Non-pigmented ciliary epithelial cell (primary cell): ENCODE measurements around the gene DENND2A.
"Not testable (repeated sequence)": the region's sequence is repeated elsewhere in the genome, so short reads cannot be mapped to it uniquely, and the experiment has no call there.

Source experiments
- DNase-seq: peaks from one replicate; pipeline ENCODE4 v3.0.0-alpha.2; 2010; ENCODE audit warnings: low read depth

The DENND2A gene

DNA sequence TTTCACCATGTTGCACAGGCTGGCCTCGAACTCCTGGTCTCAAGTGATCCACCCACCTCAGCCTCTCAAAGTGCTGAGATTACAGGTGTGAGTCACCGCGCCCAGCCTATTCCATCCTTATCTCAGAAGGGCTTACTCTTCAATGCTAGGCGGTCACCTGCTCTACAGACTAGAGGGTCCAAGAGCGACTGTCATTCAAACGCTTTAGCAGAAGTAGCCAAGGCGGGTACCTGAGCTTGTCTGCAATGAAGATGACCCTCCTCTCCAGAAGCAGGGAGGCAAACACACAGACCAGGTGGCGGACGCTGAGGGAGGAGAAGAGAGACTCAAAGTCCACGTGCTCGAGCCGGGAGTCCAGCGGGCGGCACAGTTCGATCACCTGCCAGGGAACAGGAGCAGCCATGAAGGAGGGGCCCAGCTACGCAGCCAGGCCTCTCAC lies 96.2 kb downstream of the DENND2A start:
- DNase-seq = no peak

DNA sequence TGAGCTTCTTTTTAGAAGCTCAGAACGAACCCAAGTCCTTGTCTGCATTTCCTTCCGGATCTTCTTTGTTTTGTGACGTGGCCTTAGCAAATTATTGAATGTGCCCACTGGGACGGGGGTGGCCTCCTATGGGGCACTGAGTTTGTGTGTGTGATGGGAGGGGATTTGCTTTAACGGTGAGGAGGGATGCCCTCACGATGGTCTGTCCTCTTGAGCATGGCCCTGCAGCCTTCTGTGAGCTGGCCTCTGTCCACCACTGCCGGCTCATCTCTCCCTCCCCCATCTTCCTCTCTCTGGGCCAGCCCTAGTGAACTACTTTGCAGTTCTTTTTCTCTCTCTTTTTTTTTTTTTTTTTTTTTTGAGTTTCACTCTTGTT lies 98.4 kb downstream of the DENND2A start:
- no peak for DNase-seq

DNA sequence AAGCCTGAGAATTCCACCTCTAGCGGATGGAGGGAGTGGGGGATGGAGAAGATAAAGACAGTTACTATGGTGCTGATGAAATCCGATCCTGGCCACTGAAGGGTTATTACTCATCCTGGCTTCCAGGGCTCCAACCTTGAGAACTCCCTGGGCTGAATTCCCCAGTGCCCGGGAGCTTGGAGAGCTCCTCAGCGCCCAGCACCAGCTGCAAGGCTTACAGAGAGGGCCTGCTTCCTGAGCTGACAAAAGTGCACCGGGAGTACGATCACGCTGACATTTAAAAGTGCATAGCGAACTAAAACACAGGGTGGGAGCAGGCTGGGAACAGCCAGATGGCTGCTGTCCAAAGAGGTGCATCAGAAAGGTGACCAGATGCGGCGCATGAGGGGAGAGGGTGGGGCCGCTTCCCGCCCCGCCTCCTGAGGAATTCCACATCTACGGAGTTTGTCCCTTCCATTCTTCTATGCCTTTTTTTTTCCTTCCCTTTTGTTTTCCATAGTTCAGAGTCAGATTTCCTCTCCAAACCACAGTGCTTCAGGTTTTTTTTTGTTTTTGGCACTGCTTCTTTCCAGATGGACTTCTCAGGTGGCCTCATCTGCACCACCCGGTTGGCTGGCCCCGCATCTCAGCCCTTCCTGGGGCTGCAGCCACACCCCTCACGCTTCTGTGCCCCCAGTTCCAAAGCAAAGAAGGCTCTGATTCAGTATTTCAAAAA lies 98.9 kb downstream of the DENND2A start:
- peak; percentile 81 for DNase-seq

- DNase-seq = no peak
Measured at GRCh38 chr7:140541176-140541512, 99.5 kb downstream of the DENND2A start.

DNA sequence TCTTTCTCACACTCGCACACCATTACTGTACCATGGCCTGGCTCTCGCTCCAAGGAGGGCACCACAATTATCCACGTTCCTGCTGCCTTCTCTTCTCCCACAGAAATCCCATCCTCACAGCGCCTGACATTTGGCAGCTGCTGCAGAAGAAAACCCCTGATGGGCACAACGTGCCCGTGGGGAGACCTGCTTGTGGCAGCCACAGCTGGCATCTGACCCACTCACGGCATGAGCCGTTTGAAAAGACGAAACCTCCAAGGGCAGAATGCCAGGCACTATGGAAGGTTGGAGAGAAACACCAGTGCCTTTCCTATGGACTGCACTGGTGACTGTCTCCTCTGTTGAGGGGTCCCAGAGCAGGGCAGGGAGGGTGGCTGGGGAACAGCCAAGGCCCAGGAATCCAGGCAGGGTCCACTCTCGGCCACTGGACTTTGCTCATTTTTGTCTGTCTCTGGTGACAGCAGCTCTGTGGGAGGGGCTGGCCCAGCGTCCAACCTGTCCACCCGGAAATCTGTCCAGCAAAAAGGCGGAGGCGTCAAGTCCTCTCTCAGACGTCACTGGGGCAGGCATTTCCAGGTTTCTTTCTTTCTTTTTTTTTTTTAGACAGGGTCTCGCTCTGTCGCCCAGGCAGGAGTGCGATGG lies 100.4 kb downstream of the DENND2A start:
- no peak for DNase-seq

GRCh38 chr7:140539461-140539860 lies 101.2 kb downstream of the DENND2A start:
- DNase-seq = no peak

- DNase-seq = no peak
Measured at GRCh38 chr7:140537750-140538482, 102.7 kb downstream of the DENND2A start.

- DNase-seq = no peak
Measured at GRCh38 chr7:140534743-140535142, 105.9 kb downstream of the DENND2A start.

GRCh38 chr7:140533394-140533872 lies 107.2 kb downstream of the DENND2A start:
- DNase-seq = no peak

DNA sequence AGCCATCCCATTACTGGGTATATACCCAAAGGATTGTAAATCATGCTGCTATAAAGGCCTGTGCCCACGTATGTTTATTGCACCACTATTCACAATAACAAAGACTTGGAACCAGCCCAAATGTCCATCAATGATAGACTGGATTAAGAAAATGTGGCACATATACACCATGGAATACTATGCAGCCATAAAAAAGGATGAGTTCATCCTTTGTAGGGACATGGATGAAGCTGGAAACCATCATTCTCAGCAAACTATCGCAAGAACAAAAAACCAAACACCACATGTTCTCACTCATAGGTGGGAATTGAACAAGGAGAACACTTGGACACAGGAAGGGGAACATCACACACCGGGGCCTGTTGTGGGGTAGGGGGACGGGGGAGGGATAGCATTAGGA lies 111.2 kb downstream of the DENND2A start:
- DNase-seq = not testable (repeated sequence)

DNA sequence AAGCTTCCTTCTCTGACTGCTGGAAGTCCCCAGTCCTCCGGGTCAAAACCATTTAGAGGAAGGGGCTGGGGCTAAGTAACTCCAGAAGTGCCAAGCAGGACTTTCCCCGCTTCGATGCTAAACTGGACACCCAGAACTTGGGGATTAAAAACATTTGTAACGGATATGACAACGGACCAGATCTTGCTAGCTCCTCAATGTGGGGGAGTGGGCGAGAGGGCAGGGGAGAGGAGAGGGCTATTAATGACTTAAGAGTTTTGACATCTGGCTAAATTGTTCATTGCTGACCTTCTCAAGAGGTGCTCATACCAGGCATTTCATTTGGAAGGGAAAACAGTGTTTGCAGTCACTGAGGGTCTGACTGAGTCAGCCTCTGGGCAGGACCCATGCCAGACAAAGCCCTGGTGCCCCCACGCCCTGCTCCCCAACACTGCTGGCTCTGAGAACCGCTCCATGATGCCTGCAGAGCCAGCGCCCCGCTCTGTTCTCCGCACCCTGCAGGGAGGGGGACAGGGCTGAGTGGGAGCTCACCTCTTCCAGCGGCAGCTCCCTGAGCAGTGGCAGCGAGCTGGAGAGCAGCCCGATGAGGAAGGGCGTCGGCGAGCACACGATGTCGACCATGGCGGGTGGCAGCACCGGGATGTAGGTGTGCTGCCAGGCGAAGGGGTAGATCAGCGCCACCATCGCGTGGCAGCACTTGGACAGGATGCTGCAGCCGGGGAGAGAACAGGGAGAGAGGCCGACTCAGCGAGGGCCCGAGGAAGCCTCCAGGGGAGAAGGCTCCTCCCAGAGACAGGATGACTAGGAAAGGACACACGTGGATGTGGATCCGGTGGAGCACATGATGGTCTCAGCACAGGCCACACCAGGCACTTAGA lies 113.6 kb downstream of the DENND2A start:
- no peak for DNase-seq

GRCh38 chr7:140526214-140526613 lies 114.4 kb downstream of the DENND2A start:
- DNase-seq = no peak

DNA sequence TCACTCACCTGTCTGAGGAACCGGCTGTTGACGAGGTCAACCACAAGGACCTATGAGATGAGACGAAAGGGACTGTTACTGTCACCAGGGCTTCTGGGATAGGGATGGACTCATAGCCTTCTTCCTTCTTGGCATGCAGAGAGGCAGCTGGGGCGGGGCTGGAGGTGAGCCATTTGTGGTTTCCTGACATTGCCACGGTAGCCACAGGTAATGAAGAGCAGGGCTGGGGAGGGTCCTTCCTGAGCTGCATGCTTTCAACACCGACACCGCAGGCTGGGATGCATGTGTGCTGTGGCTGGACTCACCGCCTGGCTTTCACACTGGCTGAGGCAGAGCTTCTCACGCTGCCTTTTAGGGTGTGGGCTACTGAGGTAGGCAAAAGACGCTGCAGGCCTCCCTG lies 114.9 kb downstream of the DENND2A start:
- DNase-seq = no peak

GRCh38 chr7:140521421-140521820 lies 119.2 kb downstream of the DENND2A start:
- DNase-seq = no peak

GRCh38 chr7:140519007-140519399 lies 121.6 kb downstream of the DENND2A start:
- no peak for DNase-seq

GRCh38 chr7:140518370-140519006 lies 122.1 kb downstream of the DENND2A start:
- no peak for DNase-seq

GRCh38 chr7:140517546-140518369 lies 122.9 kb downstream of the DENND2A start:
- peak; percentile 66 for DNase-seq

DNA sequence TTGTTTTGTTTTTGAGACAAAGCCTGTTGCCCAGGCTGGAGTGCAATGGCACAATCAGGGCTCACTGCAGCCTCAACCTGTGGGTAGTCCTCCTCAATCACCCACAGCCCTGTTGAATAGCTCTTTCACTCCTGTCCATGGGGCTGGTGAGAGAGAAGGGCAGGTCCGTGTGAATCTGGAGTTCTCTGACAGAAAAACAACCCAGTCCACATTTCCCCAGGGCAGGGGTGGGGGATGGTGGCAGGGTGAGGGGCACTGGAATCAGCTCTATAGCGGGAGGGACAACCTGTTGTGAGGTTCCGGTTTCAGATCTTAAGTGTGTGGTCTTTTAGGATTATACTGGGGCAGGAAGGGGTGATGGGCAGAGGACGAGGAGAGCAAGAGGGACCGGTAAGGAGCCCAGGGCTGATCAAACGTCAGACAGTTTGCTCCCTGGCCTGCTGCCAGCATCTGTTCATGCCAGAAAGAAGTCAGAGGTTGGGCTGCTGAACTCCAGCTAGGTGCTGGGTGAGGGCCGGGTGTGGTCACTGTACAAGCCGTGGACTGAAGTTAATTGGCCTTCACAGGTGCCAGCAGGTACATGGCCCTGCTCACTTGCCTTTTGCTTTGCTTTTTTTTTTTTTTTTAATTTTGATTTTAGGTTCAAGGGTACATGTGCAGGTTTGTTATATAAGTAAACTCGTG lies 128.2 kb downstream of the DENND2A start:
- DNase-seq = no peak

- DNase-seq = no peak
Measured at GRCh38 chr7:140509789-140510188, 130.8 kb downstream of the DENND2A start.

DNA sequence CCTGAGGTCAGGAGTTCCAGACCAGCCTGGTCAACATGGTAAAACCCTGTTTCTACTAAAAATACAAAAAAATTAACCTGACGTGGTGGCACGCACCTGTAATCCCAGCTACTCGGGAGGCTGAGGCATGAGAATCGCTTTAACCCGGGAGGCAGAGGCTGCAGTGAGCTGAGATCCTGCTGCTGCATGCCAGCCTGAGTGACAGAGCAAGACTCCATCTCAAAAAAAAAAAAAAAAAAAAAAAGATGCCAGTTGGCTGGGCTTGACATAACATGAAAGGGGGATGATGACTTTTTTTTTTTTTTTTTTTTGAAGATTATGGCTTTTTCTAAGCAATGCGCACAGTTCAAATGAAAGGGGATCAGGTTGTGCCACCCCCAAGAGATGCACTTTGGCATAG lies 133.1 kb downstream of the DENND2A start:
- not testable (repeated sequence) for DNase-seq
